Islet precursor cell (in vitro differentiated cells): ENCODE results near the gene GALNT2.

Experiments
- DNase-seq: peaks from one replicate; pipeline ENCODE4 v3.0.0-alpha.2; 2018

GALNT2 gene

GRCh38 chr1:230170622-230171021, 103.6 kb downstream of the GALNT2 start:
- peak; percentile 22 for DNase-seq

GRCh38 chr1:230171356-230172015, 104.4 kb downstream of the GALNT2 start:
- no peak for DNase-seq

GRCh38 chr1:230172016-230172537, 105.0 kb downstream of the GALNT2 start:
- DNase-seq, result peak; percentile 21

GRCh38 chr1:230173187-230173975, 106.3 kb downstream of the GALNT2 start:
- DNase-seq, result peak; percentile 38

- DNase-seq, result peak; percentile 24
Measured at GRCh38 chr1:230174041-230174440, 107.0 kb downstream of the GALNT2 start.

- DNase-seq, result peak; percentile 42
Measured at GRCh38 chr1:230174471-230175162, 107.6 kb downstream of the GALNT2 start.

- DNase-seq, result peak; percentile 29
Measured at GRCh38 chr1:230175163-230175747, 108.2 kb downstream of the GALNT2 start.

- DNase-seq, result peak; percentile 3
Measured at GRCh38 chr1:230175839-230176238, 108.8 kb downstream of the GALNT2 start.

- DNase-seq, result peak; percentile 7
Measured at GRCh38 chr1:230176326-230176725, 109.3 kb downstream of the GALNT2 start.

GRCh38 chr1:230176871-230177411, 109.9 kb downstream of the GALNT2 start:
- DNase-seq, result peak; percentile 43

- DNase-seq, result no peak
Measured at GRCh38 chr1:230179249-230179648, 112.2 kb downstream of the GALNT2 start.

GRCh38 chr1:230185076-230186001, 118.3 kb downstream of the GALNT2 start:
- DNase-seq, result peak; percentile 30

GRCh38 chr1:230186003-230186863, 119.2 kb downstream of the GALNT2 start:
- DNase-seq, result peak; percentile 91

GRCh38 chr1:230186874-230187273, 119.8 kb downstream of the GALNT2 start:
- DNase-seq, result no peak

- no peak for DNase-seq
Measured at GRCh38 chr1:230187290-230187689, 120.3 kb downstream of the GALNT2 start.

- no peak for DNase-seq
Measured at GRCh38 chr1:230188826-230189225, 121.8 kb downstream of the GALNT2 start.

- no peak for DNase-seq
Measured at GRCh38 chr1:230189341-230189740, 122.3 kb downstream of the GALNT2 start.

- DNase-seq, result no peak
Measured at GRCh38 chr1:230189824-230190223, 122.8 kb downstream of the GALNT2 start.

- DNase-seq, result no peak
Measured at GRCh38 chr1:230191079-230191804, 124.2 kb downstream of the GALNT2 start.

- DNase-seq, result no peak
Measured at GRCh38 chr1:230191855-230192254, 124.8 kb downstream of the GALNT2 start.
